ENCODE measurements around the gene DCTN1.
"Not testable (repeated sequence)": the region's sequence is repeated elsewhere in the genome, so short reads cannot be mapped to it uniquely, and the experiment has no call there.

The DCTN1 gene
- 109 to 132 (median 117) reads per million in 3 experiments for total RNA-seq

DNA sequence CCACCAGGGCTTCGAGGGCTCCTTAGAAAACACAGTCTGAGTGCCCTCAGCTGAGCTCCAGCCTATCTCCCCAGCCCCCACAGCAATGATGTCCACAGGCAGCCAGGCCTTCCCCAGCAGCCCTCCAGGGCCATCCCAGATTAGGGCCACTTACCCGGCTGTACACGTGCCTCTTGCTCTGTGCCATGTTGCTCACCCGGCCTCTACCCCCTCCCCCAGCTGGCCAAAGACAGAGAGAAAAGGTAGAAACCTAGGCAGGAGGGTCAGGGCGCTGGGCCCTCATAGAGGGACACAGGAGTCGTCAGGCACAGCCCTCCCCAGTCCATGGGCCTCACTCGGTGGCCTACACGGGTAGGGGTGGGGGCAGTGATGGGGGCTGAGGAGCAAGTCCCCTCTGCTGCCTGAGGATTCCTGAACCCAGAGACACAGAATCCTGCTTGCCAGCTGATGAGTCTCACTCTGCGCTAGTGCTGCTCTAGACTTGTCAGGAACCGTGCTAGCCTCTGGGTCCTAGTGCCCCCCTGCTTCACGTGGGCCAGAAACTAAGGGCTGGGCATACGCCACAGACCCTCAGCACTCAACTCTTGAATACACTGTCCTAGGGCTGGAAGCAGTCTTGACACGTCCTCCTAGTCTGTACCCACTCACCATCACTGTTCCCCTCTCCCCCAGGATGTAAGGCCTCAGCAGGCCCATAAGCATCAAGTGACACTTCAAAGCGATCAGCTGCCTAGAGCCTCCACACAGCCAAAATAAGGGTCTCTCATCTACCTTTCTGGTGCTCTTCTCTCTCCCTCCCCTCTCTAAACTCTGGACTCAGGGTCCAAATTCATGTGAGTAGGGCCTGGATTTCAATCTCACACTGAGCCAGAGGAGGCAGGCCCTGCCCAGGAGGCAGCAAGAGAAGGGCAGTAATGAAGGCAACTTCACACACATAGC, at the start of gene DCTN1:
TSS of gene DCTN1 (minus strand) at position 461 of the 939 bp plus-strand sequence. CDS start at position 187, 274 bp downstream.
- DNase-seq, result no peak

DNA sequence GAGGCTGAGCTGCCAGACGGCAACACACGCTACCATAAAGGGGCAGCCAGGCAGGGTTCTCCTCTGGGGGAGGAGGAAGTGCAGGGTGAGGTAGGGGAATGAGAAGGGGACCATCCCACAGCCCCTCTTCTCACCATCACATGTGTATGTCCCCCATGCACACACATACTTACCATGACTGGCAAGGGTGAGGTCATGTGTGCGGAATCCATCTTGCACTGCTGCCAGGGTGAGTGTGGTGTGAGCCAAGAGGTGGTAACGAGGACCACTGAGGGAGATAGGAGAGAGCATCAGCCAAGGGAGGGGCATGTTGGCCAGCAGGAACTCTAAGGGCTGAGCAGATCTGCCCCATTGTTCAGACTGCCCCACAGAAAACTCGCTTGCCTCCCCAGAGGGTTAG, 48.6 kb upstream of the DCTN1 start:
- no peak for DNase-seq

DNA sequence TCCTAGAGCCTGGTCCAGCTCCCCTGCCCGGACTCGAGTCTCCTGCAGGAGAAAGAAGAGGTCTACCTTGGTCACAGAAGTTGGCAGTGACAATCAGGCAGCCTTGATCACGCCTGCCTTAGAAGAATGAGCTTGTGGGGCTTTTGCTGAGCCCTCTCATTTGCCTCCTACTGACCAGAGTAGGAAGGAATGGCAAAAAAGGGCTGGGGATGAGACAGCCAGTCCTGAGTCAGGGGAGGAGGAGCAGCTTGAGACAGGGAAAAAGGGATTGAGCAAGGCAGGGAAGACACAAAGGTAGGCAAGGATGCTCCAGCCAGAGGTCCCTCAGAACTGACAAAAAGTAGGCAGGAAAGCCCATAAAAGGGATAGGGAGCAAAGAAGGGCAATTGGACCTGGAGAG, 47.4 kb upstream of the DCTN1 start:
- DNase-seq, result no peak

DNA sequence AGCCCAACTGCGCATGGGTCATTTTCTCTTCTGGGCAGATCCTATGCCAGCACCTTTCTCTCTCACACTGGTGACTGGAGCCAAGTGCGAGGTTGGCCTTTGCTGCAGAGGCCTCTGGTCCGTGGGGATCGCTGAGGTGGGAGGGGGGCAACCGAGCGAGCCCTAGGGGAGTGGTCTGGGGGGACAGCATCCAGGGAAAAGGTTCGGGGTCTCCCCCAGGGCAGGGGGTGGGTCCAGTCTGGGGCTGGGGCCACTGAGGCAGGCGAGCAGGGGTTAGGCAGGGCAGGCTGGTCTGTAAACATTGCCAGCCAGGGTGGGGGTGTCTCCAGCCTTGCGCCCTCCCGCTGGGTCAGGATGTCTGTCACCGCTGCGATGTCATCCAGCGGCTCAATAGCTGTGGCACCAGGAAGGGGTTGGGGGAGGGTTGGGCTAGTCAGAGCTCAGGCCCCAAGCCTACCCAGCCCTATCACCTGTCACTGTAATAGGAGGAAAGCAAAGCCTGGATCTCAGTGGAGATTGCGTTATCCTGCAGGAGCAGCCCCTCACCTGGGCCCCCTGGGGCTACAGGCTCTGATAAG, 46.2 kb upstream of the DCTN1 start:
- DNase-seq, result no peak

DNA sequence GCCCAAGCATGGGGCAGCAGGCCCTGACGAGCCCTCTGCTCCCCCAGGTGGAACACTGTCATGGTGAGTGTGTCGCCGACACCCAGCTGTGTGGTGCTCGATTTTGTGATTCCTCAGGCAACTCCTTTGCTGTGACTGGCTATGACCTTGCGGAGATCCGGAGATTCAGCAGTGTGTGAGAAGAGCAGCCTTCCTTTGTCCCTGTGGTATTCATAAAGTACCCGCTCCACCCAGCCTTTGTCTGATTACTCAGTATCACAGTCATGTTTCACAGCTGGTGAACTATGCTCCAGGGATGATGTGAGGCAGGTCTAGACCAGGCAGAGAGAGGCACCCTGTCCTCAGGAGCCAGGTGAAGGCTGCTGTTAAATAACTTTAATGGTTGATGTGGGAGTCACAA, 45.4 kb upstream of the DCTN1 start:
- no peak for DNase-seq

DNA sequence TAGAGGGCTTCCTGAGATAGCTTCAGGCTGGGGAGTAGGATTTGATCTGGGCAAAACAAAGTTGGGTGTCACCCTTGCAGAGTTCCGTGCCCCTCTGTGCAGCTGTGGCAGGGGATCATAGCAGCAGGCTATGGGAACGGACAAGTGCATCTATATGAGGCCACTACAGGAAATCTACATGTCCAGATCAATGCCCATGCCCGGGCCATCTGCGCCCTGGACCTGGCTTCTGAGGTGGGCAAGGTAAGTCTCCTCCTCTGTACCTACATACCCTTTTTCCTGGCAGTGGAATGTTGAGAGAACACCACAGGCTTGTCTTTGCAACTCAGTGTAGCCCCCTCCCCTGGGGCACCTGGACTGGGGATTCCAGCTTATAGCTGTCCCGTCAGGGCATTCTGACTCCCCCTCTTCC, 44.9 kb upstream of the DCTN1 start:
- no peak for DNase-seq

DNA sequence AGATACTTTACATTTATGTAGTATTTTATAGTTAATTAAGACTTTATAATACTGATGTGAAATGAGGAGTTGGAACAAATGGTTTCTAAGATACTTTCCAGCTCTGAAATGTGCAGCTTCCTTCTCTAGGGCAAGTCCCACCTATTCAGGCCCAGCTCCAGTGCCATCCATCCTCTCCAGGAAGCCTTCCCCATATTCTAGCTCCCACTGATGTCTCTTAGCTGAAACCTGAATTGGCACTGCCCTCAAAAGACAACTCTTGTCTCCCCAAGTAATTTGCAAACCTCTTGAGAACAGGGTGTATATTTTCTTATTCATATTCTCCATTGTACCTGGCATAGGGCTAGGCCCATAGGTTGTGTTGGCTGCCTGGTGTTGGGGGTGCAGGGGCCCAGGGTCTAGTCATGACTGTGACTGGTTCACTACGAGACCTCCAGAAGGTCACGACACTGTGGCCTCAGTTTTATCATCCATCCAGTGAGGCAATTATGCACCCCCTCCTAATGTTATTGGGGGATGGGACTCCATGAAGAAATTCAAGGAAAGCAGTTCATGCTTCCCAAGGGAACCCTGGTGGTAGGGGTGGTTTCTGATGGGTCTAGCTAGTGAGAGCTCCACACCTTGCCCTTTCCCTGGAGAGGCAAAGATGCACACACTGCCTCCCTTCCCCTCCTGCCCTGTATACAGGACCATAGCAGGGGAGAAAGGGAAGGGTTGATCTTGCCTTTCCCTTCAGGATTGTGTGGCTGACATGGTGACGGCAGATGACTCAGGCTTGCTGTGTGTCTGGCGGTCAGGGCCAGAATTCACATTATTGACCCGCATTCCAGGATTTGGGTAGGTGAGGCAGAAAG, 44.3 kb upstream of the DCTN1 start:
- DNase-seq, result no peak

DNA sequence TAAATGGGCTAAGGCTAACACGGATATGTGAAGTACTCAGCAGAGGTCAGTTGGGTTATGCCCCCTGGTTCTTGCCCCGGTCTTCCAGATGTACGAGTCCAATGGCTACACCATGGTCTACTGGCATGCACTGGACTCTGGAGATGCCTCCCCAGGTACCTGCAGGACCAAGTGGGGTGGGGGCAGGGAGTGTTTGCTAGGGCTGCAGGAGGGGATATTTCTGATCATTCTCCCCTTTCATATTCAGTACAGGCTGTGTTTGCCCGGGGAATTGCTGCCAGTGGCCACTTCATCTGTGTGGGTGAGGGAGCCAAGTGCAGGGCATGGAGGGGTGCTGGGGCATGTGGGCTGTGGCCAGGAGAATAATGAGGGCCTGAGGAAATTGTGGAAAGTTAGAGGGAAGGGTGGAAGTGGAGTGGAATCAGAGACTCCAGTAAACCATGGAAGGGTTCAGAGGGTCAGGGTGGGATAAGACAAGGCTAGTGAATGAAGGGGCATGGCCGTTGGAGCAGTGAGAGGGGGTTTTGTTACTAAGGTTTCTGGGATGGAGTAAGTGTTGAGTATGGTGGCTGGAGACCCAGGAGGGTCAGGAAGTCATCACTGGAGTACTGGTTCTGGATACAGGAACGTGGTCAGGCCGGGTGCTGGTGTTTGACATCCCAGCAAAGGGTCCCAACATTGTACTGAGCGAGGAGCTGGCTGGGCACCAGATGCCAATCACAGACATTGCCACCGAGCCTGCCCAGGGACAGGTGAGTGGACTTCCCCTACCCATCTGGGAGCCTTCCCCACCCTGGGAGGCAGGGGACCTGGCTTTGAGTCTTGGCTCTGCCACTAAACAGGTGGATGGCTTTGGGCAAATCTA, 43.4 kb upstream of the DCTN1 start:
- no peak for DNase-seq

DNA sequence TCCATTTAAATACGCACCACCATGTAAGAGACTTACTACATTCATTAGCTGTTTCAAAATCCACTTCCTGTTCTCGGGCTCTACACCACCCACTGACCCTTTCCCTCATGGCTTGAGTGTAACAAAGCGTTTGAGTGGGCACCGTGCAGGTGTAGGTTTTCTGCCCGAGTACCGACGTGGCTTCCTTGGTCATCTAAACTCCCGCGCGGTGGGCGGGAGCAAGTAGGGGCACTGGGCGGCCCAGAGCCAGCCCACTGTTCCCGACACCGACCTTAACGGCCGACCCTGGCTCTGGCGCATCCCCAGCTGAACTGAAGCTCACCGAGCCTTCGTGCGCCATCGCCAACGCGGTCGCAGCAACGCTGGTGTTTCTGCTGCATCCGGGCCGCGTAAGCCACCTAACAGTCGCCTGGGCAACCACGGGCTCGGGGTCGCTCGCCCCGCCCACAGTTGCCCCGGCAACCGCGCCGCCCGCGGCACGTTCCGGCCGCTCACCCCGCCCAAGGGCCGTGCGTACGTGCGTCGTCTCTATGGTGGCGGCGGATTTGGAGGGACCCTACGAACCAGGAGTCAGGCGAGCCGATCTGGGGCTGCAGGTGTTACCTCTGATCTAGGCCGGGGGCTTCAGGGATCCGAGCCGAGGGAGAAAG, 41.2 kb upstream of the DCTN1 start, which contains the start of the genes C2orf81 and WDR54:
TSS of gene C2orf81 (minus strand) at position 399 of the 650 bp plus-strand sequence. CDS start at position 340, 59 bp downstream.
TSS of gene WDR54 (plus strand) at position 510 of the 650 bp plus-strand sequence. CDS start 424 bp downstream, outside the sequence.
- peak; percentile 95 for DNase-seq

DNA sequence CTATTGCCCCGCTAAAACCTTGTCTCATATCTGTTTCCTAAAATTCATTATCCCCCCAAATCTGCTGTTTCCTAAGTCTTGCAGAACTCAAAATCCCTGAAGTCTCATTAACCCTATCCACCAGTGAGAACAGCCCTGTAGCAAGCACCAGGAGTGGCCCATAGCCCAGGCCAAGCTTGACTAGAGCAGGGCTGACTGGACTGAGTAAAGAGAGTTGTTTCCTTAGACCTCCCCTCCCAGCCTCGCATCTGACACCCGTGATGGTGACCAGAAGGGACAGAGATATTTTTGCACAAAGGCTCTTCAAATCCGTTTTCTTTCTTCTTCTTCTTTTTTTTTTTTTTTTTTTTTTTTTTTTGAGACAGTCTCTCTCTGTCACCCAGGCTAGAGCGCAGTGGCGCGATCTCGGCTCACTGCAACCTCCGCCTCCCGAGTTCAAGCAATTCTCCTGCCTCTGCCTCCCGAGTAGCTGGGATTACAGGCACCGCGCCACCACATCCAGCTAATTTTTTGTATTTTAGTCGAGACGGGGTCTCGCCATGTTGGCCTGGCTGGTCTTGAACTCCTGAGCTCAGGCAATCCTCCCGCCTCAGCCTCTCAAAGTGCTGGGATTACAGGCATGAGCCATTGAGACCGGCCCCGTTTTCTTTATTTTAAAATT, 40.5 kb upstream of the DCTN1 start:
- DNase-seq, result not testable (repeated sequence)

DNA sequence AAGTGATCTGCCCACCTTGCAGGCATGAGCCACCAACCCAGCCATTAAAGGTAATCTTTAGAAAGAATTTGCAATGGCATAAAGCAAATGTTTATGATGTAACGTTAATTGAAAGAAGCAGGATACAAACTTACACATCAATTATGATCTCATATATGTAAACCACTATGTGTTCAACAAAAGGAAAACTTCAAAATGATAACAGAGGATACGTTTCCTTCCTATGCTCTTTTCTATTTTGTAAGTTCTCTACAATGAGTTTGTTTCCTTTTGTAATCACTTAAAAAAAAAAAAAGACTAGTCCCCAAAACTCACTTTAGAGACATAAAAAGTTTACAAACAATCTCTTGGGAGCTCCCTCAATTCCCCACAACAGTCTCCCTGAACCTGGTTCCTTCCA, 39.9 kb upstream of the DCTN1 start:
- no peak for DNase-seq

DNA sequence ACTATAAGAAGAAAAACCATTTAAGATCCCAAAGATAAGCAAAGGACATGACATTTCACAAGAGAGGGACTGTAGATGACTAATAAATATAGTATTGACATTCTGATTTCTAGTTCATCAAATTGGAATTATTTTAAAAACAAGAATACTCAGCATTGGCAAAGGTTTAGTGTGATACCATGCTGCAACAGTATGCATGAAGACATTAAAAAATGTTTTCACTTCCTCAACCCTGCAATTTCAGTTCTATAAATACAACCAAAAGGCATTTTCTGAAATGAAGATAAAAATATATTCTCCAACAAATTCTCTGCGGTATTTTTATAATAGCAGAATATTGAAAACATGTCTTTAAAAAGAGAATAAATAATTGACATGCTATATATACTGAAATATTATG, 39.2 kb upstream of the DCTN1 start:
- DNase-seq, result no peak

DNA sequence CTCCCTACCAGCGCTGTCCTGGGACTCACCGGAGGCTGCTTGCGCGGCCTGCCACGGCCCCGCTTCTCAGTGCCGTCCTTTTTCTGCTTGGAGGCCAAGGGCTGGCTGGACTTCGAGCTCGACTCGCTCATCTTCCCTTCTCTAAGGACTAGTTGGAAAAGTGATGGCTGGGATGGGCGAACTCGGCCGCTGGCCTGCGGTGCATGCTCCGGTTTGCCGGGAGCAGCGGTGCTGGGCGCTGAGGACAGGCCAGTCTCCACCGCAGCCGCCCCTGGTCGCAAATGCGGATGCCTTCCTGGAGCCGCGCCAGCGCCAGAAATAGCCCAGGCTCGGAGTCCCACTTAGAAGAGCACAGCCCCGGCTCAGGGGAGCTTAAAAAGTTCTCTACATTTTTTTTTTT, 38.2 kb upstream of the DCTN1 start:
- DNase-seq, result no peak

DNA sequence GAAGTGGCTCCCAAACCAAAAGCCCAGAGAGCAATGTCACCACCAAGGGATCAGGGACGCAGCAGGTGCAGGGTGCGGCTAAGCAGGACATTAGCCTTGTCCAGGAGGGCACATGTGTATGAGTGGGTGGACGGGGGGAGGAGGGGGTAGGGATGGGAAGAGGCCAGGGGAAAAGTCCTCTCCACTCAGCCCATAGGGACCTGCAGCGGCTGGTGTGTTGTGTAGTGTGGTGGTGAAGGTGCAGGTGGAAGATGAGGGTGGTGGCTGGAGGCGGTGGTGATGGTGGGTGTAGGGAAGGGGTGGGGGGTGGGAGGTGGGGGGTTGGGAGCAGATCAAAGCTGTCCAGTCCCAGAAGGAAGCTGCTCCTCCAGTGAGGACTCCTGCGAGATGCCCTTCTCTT, 37.7 kb upstream of the DCTN1 start:
- no peak for DNase-seq

DNA sequence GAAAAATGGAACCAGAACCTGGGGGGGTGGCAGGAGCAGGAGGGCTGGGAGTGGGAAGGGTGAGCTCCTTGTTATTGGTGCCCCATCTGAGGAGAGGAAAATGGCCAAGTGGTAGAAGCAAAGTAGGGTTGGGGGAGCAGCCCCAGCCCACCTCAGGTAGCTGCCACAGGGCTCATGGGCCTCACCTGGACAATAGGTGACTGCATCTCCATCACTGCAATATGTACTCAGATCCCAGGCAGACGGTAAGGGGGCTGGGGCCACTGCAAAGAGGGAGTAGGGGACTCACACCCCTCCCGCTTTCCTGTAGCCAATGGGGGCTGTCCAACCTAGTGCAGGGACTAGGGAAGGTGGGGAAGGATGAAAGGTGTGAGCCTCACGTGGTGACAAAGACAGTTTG, 37.1 kb upstream of the DCTN1 start:
- no peak for DNase-seq

DNA sequence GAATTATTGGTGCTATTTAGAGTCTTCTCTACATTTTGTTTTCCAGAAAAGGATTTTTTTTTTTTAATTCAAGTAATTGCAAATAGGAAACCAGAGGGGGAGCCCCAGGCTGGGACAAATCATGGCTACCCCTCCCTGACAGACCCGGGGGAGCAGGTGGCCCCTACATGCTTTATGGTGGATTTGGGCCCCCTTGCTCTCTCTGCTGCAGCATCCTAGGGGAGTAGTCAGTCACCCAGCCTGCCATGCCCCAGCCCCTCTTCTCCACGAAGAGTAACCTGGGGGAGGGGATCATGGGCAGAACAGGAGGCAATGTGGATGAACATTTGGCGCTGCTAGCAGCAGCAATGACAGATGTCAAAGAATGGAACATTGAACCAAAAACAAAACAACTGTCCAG, 36.7 kb upstream of the DCTN1 start:
- DNase-seq, result no peak

DNA sequence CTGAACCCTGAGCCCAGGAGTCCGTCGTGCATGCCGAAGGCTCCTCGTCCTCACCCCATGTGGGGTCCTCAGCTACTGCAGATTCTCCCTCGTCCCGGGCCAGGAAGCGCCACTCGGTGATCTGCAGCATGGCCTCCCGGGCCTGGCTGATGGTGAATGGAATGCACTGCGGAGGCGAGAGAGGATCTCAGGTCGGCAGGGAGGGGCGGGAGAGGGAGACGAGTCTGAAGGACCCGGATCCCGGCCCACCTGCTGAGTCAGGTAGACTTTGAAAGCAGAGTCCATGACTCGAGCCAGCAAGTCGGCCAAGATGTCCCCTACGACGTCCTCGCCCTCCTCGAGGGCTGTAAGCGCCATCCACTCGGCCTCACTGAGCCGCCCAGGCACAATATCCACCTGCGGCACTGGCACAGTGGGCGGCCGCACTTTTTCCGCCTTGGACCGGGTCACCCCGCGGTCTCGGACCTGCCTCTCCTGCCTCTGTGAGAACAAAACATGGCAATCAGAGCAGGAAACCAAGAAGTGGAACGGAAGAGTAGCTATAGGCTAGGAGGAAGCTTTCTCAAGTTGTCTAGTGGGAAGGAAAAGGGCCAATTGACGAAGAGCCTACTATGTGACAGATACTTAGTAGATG, 35.8 kb upstream of the DCTN1 start:
- no peak for DNase-seq

DNA sequence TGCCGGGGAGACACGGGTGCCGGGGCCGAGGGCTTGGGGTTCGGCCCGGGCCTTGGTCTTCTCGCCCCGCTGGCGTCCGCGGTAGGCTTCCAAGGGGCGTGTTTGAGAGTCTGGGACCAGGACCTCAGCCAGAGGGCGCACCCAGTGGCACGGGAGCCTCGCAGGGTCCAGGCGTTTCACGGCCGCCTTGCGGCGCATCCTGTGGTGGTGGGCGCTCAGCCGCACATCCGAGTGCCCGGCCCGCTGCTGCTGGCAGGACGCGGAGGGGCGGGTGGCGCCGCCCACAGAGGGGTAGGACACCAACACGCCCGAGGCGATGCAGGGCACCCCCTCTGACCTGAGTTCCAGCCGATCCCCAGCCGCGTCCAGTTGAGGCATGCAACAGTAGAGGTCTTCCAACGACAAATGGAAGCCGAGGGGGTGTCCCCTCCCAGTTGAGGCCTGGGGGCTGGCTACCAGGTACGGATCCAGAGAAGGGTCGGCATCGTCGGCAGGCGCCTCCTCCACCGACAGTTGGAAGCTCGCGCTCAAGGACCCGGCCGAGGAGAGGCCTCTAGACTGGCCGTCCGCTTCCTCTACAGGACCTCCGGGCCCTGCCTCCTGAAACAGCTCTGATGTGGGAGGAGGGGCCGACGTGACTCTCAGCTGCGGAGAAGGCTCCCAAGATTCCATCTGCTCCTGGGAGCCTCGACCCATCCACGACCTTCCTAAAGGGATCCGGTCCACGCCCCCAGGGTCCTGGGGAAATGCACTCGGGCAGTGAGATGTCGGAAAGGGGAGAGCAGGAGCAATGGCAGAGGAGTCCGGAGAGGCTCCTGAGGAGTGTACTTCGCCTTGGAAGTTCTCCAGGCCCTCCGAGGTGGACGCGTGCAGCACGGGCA, 35.0 kb upstream of the DCTN1 start:
- no peak for DNase-seq

DNA sequence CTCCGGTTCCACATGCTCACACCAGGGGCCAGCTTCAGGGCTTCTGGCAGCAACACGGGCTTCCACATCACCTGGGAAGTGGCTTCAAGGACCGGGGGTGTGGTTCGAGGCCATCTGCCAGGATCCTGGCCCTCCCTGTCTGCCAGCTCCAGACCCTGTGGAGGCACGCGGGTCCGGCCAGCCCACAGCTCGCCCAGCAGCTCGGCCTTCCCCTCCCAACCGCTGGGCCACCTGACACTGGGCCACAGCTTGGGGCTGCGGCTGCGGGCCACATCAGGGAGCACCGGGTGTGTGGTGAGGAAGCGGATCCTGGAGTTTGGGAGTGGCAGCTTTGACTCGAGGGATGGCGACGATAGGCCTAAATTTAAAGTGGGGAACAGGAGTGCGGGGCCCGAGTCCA, 34.3 kb upstream of the DCTN1 start:
- DNase-seq, result no peak

Measured in central memory CD4-positive, alpha-beta T cell (primary cell).